B cell (primary cell): ENCODE measurements around the gene ATP7B.

Source experiments
- CTCF ChIP-seq: fragments of 200-600 bp; IDR thresholded peaks from one replicate; pipeline ENCODE4 v1.8.0; 2022; ENCODE audit warnings: antibody characterized with exemption, mild to moderate bottlenecking
- EZH2 ChIP-seq: IDR thresholded peaks from 2 replicates; pipeline ENCODE4 v1.6.1; 2012; ENCODE audit warnings: borderline replicate concordance, low read depth, mild to moderate bottlenecking, moderate library complexity, low read length; ENCODE audit not compliant: insufficient read depth, poor library complexity, severe bottlenecking

- TF ChIP-seq CTCF (no peak), EZH2 (no peak)
Measured at GRCh38 chr13:51946163-51946669, 65.0 kb downstream of the ATP7B start.
